ENCODE data around the gene TAGLN2.

DNA sequence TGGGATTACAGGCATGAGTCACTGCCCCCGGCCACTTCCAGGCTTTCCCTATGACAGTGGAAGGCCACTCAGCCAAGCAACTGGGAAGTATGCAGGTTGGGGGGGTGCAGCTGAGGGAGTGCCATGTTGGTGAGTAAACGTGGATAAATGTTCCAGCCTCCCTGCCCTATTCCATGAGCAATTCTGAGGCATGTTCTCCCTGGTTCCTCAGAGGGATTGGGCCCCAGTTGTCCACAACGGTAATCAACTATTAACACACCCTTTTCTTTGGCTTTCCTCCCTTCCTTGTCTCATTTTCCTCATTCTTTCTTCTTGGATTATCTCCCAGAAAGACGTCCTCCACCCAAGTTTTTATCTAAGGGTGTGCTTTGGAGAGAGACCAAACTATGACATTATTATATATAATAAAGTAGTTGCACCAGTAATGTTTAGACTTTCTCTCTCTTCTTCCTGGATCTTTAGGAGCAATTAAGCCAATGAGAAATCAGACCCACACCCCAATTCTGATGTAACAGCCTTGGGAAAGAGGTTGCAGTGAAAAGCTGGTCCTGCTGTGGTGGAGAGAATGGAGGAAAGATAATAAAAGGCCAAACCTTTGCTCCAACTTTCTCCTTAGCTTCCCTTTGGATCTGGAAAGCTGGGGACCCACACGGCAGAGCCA lies 35.5 kb upstream of the TAGLN2 start:
- no peak for TF ChIP-seq EZH2 (IDR thresholded peaks at IDR 0.05; ENCODE audit: borderline replicate concordance)
- TF ChIP-seq CTCF (IDR thresholded peaks at IDR 0.05; ENCODE audit: poor library complexity), result no peak
- no peak for TF ChIP-seq EZH2phosphoT487 (IDR thresholded peaks at IDR 0.05; ENCODE audit: low read depth, severe bottlenecking, unreplicated experiment)

Data from hepatocyte (in vitro differentiated cells).